NT2/D1 (cell line): ENCODE data around the gene YPEL2.
"Not testable (repeated sequence)": the region's sequence is repeated elsewhere in the genome, so short reads cannot be mapped to it uniquely, and the experiment has no call there.

Experiments used
- DNase-seq: peaks from one replicate; pipeline ENCODE4 v3.0.0-alpha.2; 2011; ENCODE audit warnings: low read depth, low spot score
- H3K27me3 ChIP-seq: 2 replicates; pipeline ENCODE4 v1.6.0; 2011; ENCODE audit warnings: mild to moderate bottlenecking; ENCODE audit not compliant: insufficient read length, insufficient read depth
- H3K36me3 ChIP-seq: 2 replicates; pipeline ENCODE4 v1.6.1; 2011; ENCODE audit warnings: mild to moderate bottlenecking, low read length, mixed read lengths; ENCODE audit not compliant: insufficient read depth, insufficient read length
- H3K4me1 ChIP-seq: 2 replicates; pipeline ENCODE4 v1.5.1; 2011; ENCODE audit not compliant: insufficient read depth, insufficient read length
- H3K4me3 ChIP-seq: 2 replicates; pipeline ENCODE4 v1.5.1; 2011; ENCODE audit warnings: low read depth; ENCODE audit not compliant: insufficient read length
- H3K9ac ChIP-seq: 2 replicates; pipeline ENCODE4 v1.6.0; 2011; ENCODE audit warnings: low read depth; ENCODE audit not compliant: insufficient read length
- H3K9me3 ChIP-seq: 2 replicates; pipeline ENCODE4 v1.5.1; 2011; ENCODE audit warnings: mild to moderate bottlenecking, low read length; ENCODE audit not compliant: insufficient read depth
- SUZ12 ChIP-seq: IDR thresholded peaks from 2 replicates; pipeline ENCODE4 v1.6.1; 2011; ENCODE audit not compliant: insufficient read length, insufficient read depth; ENCODE audit errors: extremely low read depth
- YY1 ChIP-seq: IDR thresholded peaks from 2 replicates; pipeline ENCODE4 v1.6.1; 2011; ENCODE audit not compliant: insufficient read length, insufficient read depth
- ZNF274 ChIP-seq: IDR thresholded peaks from 2 replicates; pipeline ENCODE4 v1.6.1; 2011; ENCODE audit warnings: mild to moderate bottlenecking, low read depth, low read length

Gene YPEL2

DNA sequence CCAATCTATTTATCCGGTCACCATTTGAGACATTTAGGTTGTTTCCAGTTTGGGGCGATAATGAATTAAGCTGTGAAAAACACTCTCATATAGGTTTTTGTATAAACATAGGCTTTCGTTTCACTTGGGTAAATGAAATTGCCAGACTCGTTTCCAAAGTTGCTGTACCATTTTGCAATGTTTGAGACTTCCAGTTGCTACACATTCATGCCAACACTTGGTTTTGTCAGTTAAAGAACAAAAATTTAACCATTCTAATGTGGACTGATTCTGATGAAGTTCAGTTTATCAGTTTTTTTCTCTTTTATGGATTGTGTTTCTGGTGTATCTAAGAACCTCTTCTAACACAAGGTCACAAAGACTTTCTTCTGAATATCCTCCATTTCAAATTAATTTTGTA is 52.4 kb downstream of the YPEL2 start:
- H3K9me3 ChIP-seq = no peaks in the 10 kb centered on the region
- no peak overlapping the region for H3K4me3 ChIP-seq
- no peaks in the 10 kb centered on the region for H3K27me3 ChIP-seq
- H3K4me1 ChIP-seq = no peaks in the 10 kb centered on the region
- DNase-seq = no peak
- no peak overlapping the region for H3K9ac ChIP-seq
- no peaks in the 10 kb centered on the region for H3K36me3 ChIP-seq
- TF ChIP-seq ZNF274 = no peak
- no peak for TF ChIP-seq YY1
- TF ChIP-seq SUZ12 = no peak

DNA sequence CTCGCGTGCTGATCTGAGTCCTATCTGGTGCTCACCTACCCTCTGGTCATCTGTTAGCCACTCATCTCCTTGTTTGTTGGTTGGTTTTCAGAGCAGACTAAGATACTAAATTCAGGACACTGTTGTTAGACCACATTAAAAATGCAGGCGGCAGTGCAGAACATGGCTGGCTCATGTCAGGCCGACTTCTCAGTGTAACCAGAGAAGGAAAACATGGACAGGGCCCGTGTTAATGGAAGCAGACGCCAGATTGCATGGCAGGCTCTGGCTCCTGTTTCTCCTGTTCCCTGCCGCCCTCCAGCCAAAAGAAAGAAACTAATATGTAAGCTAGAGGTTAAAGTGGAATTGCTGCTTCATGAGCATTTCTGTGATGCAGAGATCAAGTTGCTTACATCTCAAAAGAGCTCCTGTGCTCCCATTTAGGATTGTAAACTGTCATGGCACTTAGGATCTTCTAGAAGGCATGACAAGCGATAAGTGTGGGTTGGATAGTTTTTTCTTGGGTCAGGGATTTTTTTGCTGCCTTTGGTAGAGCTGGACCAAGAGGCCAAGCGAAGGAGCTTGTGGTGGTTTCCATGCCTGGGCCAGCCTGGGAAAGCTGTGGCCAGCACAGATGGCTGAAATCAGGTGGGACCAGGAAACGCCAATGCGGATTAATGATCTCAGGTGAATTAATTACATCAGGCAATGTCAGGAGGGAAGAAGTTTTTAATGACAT is 56.1 kb downstream of the YPEL2 start:
- Histone ChIP-seq H3K4me3 (no peak overlapping the region), H3K9me3 (no peaks in the 10 kb centered on the region), H3K4me1 (no peaks in the 10 kb centered on the region), H3K36me3 (peaks cover 15% of the 10 kb centered on the region), H3K9ac (no peak overlapping the region), H3K27me3 (no peaks in the 10 kb centered on the region)
- no peak for DNase-seq
- TF ChIP-seq SUZ12 = no peak
- no peak for TF ChIP-seq YY1
- TF ChIP-seq ZNF274 = no peak

DNA sequence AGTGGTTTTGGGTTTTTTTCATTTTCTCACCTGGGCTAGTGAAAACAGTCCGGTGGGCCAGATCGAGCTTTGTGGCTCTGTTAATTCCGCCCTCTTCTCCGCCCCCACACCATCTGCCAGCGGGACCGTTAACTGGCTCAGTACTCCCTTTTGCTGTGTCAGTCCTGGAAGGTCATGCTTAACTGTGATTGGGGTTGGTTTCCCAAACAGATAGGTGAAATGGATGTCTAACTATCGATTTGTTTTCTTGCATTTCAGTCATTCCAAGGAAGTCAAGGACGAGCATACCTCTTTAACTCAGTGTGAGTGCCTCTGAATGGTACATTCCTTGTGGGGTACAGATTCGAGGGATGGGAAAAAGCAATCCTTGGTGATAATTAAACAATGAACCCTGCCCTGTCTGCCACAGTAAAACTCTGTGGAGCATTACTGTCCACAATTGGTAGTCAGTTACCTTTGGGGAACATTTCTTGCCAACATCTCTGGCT is 56.7 kb downstream of the YPEL2 start:
- no peak for DNase-seq
- H3K9ac ChIP-seq = no peak overlapping the region
- TF ChIP-seq SUZ12 (no peak), ZNF274 (no peak), YY1 (no peak)

DNA sequence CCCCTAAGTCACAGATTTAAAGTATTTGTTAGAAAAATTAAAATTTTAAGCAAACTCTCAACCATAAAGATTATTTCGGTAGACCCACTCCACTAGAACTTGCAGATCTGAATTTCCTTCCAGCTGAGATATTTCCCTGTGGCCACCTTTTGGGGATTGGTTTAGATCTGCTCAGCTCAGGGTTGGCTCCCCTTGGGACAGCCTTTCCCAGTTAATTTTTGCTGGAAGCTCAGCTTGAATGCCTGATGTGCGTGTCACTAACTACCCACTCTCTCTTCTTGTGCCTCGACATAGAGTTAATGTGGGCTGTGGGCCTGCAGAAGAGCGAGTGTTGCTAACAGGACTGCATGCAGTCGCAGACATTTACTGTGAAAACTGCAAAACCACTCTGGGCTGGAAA is 57.6 kb downstream of the YPEL2 start:
- TF ChIP-seq YY1 = no peak
- no peak for TF ChIP-seq ZNF274
- H3K27me3 ChIP-seq = no peaks in the 10 kb centered on the region
- no peak overlapping the region for H3K9ac ChIP-seq
- no peaks in the 10 kb centered on the region for H3K4me1 ChIP-seq
- H3K4me3 ChIP-seq = no peak overlapping the region
- 0 out of 2 replicates have a peak, but pooled peaks cover 6% of the 10 kb centered on the region for H3K9me3 ChIP-seq
- DNase-seq = no peak
- H3K36me3 ChIP-seq = peaks cover 15% of the 10 kb centered on the region

More for the DNA sequence above, 56.7 kb downstream of the YPEL2 start:
- 0 out of 2 replicates have a peak, but pooled peaks cover 5% of the 10 kb centered on the region for H3K9me3 ChIP-seq
- H3K4me3 ChIP-seq = no peak overlapping the region
- peaks cover 15% of the 10 kb centered on the region for H3K36me3 ChIP-seq
- H3K27me3 ChIP-seq = no peaks in the 10 kb centered on the region
- H3K4me1 ChIP-seq = no peaks in the 10 kb centered on the region

DNA sequence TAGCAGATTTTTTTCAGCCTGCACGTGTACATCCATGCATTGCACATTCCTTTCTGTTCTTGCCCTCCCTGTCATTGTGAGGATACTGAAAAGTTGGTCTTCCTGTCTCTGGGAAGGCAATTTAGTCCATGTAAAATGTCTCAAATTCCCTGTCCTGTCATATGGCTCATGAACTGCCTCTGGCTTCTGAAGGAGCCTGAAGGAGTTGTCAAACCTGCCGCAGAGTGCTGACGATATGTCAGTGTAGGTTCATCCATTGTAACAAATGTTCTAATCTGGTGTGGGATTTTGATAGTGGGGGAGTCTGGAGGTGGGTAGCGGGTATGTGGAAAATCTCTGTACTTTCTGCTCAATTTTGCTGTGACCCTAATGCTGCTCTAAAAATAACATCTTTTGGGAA is 59.6 kb downstream of the YPEL2 start:
- Histone ChIP-seq H3K27me3 (no peaks in the 10 kb centered on the region), H3K4me3 (no peak overlapping the region), H3K36me3 (peaks cover 21% of the 10 kb centered on the region), H3K4me1 (no peaks in the 10 kb centered on the region), H3K9me3 (peaks cover 18% of the 10 kb centered on the region; the same call in 1 of the 2 replicates), H3K9ac (no peak overlapping the region)
- DNase-seq = no peak
- no peak for TF ChIP-seq YY1
- no peak for TF ChIP-seq SUZ12
- TF ChIP-seq ZNF274 = no peak

DNA sequence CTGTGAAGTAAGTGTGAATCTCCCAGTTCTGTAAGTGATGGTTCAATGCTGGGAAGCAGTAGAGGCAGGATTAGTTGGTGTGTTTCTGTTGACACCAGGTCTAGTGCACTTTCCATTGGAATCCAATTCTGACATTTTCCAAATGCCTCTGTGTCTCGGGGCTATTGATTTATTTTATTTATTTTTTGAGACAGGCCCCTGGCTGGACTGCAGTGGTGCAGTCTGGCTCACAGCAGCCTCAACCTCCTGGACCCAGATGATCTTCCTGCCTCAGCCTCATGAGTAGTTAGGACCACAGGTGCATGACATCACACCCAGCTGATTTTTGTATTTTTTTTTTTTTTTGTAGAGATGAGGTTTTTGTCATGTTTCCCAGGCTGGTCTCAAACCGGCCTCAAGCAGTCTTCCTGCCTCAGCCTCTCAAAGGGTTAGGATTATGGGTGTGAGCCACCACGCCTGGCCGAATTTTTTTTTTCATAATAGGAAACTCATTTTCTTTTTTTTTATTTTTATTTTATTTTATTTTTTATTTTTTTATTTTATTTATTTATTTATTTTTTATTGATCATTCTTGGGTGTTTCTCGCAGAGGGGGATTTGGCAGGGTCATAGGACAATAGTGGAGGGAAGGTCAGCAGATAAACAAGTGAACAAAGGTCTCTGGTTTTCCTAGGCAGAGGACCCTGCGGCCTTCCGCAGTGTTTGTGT is 61.7 kb downstream of the YPEL2 start:
- Histone ChIP-seq H3K27me3 (no peaks in the 10 kb centered on the region), H3K36me3 (peaks cover 37% of the 10 kb centered on the region), H3K4me3 (no peak overlapping the region), H3K9ac (no peak overlapping the region), H3K9me3 (peaks cover 23% of the 10 kb centered on the region; the same call in 1 of the 2 replicates), H3K4me1 (no peaks in the 10 kb centered on the region)
- DNase-seq = no peak
- no peak for TF ChIP-seq YY1
- TF ChIP-seq ZNF274 = no peak
- TF ChIP-seq SUZ12 = no peak

DNA sequence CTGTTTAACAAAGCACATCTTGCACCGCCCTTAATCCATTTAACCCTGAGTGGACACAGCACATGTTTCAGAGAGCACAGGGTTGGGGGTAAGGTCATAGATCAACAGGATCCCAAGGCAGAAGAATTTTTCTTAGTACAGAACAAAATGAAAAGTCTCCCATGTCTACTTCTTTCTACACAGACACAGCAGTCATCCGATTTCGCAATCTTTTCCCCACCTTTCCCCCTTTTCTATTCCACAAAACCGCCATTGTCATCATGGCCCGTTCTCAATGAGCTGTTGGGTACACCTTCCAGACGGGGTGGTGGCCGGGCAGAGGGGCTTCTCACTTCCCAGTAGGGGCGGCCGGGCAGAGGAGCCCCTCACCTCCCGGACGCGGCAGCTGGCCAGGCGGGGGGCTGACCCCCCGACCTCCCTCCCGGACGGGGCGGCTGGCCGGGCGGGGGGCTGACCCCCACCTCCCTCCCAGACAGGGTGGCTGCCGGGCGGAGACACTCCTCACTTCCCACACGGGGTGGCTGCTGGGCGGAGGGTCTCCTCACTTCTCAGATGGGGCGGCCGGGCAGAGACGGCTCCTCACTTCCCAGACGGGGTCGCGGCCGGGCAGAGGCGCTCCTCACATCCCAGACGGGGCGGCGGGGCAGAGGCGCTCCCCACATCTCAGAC is 62.4 kb downstream of the YPEL2 start:
- not testable (repeated sequence) for H3K9ac ChIP-seq, H3K27me3 ChIP-seq, H3K4me1 ChIP-seq, DNase-seq, H3K4me3 ChIP-seq
- Histone ChIP-seq H3K36me3 (peaks cover 37% of the 10 kb centered on the region), H3K9me3 (peaks cover 23% of the 10 kb centered on the region; the same call in 1 of the 2 replicates)
